Forelimb muscle (tissue), 1 donor: Measurements from ENCODE around the gene METTL22. TPM values are rescaled to one million over a fixed set of nuclear protein-coding genes. Genes with fewer than 3 reads are reported as not detected.

Experiments
- DNase-seq: peaks from one replicate; pipeline ENCODE4 v3.0.0-alpha.2; 2013; ENCODE audit warnings: low read depth
- polyA plus RNA-seq: library from polyadenylated mRNA; unstranded; fragments of 120-200 nt; gene quantifications from one replicate; pipeline ENCODE4 v1.2.1, GENCODE V29; 2013; ENCODE audit not compliant: insufficient read length

Gene METTL22
- polyA plus RNA-seq = 22.1 TPM

GRCh38 chr16:8621572-8622314 lies at the start of gene METTL22:
METTL22 (plus strand) TSS chr16:8621698; CDS start chr16:8625666, 3,968 bp downstream.
- DNase-seq = peak; percentile 47

- DNase-seq = no peak
Observed at GRCh38 chr16:8572063-8572918, 49.2 kb upstream of the METTL22 start.

- DNase-seq = no peak
Observed at GRCh38 chr16:8572919-8573724, 48.4 kb upstream of the METTL22 start.

GRCh38 chr16:8575399-8575798 lies 46.1 kb upstream of the METTL22 start:
- no peak for DNase-seq

GRCh38 chr16:8576141-8577004 lies 45.1 kb upstream of the METTL22 start:
- no peak for DNase-seq

GRCh38 chr16:8577678-8578304 lies 43.7 kb upstream of the METTL22 start:
- DNase-seq = no peak

GRCh38 chr16:8579559-8579958 lies 41.9 kb upstream of the METTL22 start:
- DNase-seq = no peak

- no peak for DNase-seq
Observed at GRCh38 chr16:8581831-8582580, 39.5 kb upstream of the METTL22 start.

- no peak for DNase-seq
Observed at GRCh38 chr16:8583199-8583598, 38.3 kb upstream of the METTL22 start.

GRCh38 chr16:8583732-8584131 lies 37.8 kb upstream of the METTL22 start:
- no peak for DNase-seq

- DNase-seq = no peak
Observed at GRCh38 chr16:8585041-8585440, 36.5 kb upstream of the METTL22 start.

- DNase-seq = no peak
Observed at GRCh38 chr16:8585857-8586256, 35.6 kb upstream of the METTL22 start.

- no peak for DNase-seq
Observed at GRCh38 chr16:8587065-8587464, 34.4 kb upstream of the METTL22 start.

GRCh38 chr16:8588682-8589056 lies 32.8 kb upstream of the METTL22 start:
- DNase-seq = no peak

GRCh38 chr16:8589057-8589899 lies 32.2 kb upstream of the METTL22 start:
- no peak for DNase-seq

- DNase-seq = no peak
Observed at GRCh38 chr16:8589900-8590688, 31.4 kb upstream of the METTL22 start, which contains the start of gene TMEM114. TMEM114 (minus strand) TSS chr16:8590511; CDS start chr16:8589838, 673 bp downstream.

GRCh38 chr16:8590811-8591210 lies 30.7 kb upstream of the METTL22 start:
- no peak for DNase-seq

GRCh38 chr16:8591451-8591850 lies 30.0 kb upstream of the METTL22 start:
- DNase-seq = no peak
